Heart left ventricle (tissue), 16 donors: ENCODE results near the gene TRA2B. TPM values are rescaled to one million over a fixed set of nuclear protein-coding genes. Genes with fewer than 3 reads are reported as not detected.

ENCODE experiments used
- ATAC-seq, 4 donors: fragments of 200-7000 bp; cut with Tn5 transposase; one replicate each; pipeline ENCODE4 v1.9.1; 2020 to 2022; ENCODE audit warnings: moderate library complexity in 4 of 4, mild to moderate bottlenecking in 3 of 4, moderate number of reproducible peaks in 1 of 4
- DNase-seq, 5 donors: peaks; one replicate each; pipeline ENCODE4 v3.0.0-alpha.2; 2020
- H3K27ac ChIP-seq, 12 donors: fragments of 200-600 bp; sonication (generic) in 4 of 12; one replicate each; pipeline versions ENCODE4 v1.5.0 to v1.8.0; 2016 to 2022; ENCODE audit warnings: mild to moderate bottlenecking in 2 of 12
- H3K27me3 ChIP-seq, 9 donors: fragments of 200-600 bp; sonication (generic) in 2 of 9; one replicate each; pipeline versions ENCODE4 v1.5.1 to v1.8.0; 2016 to 2022; ENCODE audit warnings: mild to moderate bottlenecking in 3 of 9
- H3K36me3 ChIP-seq, 9 donors: fragments of 200-600 bp; sonication (generic) in 2 of 9; one replicate each; pipeline versions ENCODE4 v1.5.0 to v1.8.0; 2018 to 2022; ENCODE audit warnings: mild to moderate bottlenecking in 2 of 9
- H3K4me1 ChIP-seq, 12 donors: fragments of 200-600 bp; sonication (generic) in 4 of 12; one replicate each; pipeline versions ENCODE4 v1.5.0 to v1.8.0; 2016 to 2022; ENCODE audit warnings: mild to moderate bottlenecking in 3 of 12
- H3K4me3 ChIP-seq, 12 donors: fragments of 200-600 bp; sonication (generic) in 4 of 12; one replicate each; pipeline versions ENCODE4 v1.5.0 to v1.8.0; 2017 to 2022; ENCODE audit warnings: mild to moderate bottlenecking in 9 of 12, moderate library complexity in 4 of 12
- H3K9me3 ChIP-seq, 12 donors: fragments of 200-600 bp; sonication (generic) in 4 of 12; one replicate each; pipeline versions ENCODE4 v1.5.0 to v1.8.0; 2016 to 2022; ENCODE audit warnings: mild to moderate bottlenecking in 1 of 12
- CTCF ChIP-seq, 12 donors: fragments of 200-600 bp; sonication (generic) in 4 of 12; IDR thresholded peaks; one replicate each; pipeline versions ENCODE4 v1.5.0 to v1.8.0; 2018 to 2022; ENCODE audit warnings: antibody characterized with exemption in 12 of 12, mild to moderate bottlenecking in 5 of 12
- POLR2A ChIP-seq, 2 donors: fragments of 450-650 bp; IDR thresholded peaks; one replicate each; pipeline ENCODE4 v1.6.1; 2017; ENCODE audit warnings: antibody characterized with exemption in 2 of 2, mild to moderate bottlenecking in 2 of 2, moderate library complexity in 2 of 2
- WGBS, 4 donors: extraction: QIAGEN DNeasy Blood & Tissue Kit in 2 of 4; methylation state at CpG; one replicate each; pipeline versions ENCODE4 v1.1.5 to v1.1.7; 2013 to 2018; 5-methylcytosine and 5-hydroxymethylcytosine counted together
- intact Hi-C, 10 donors: fragments of 100-400 bp; cut with DNase I; formaldehyde crosslinking; loops; one replicate each; pipeline versions ENCODE4 v1.11.1 to v1.14.2; 2022
- long read RNA-seq, 3 donors: library from polyadenylated mRNA; unstranded; transcript quantifications; one replicate each; pipeline ENCODE4 v2.0.0, GENCODE V29; 2020 to 2021
- polyA plus RNA-seq, 2 donors: library from polyadenylated mRNA; stranded (reverse); fragments of 200-250 nt; gene quantifications; one replicate each; pipeline ENCODE4 v1.2.3, GENCODE V29; 2013
- total RNA-seq, 9 donors: library from RNA; depleted of rRNA in 2 of 9; stranded (reverse); fragments of >200 nt in 2 of 9; fragmentation: NEBNext Ultra II Directional in 3 of 9; extraction: Animal tissue kit (Norgen Biotek cat#: 25700) in 3 of 9; gene quantifications; one replicate each; pipeline versions ENCODE4 v1.1.0 to v1.2.4, GENCODE V29; 2016 to 2023
- donor health status: ischemic (EF 13 %, LVEDD 7.1; RV severe dilation, severe dysfunction).
- donor health status: healthy with polysubstance abuse.
- donor health status: DM: no; HTN: yes; CAD: no.
- donor health status: DM: no; HTN: no; CAD: no.
- donor health status: ischemic (EF 25% LVEDD 6.9; RV normal size, moderate dysfunction).
- donor health status: ischemic (EF 25% LVEDD 5.7; RV mildly dilated, moderate dysfunction).
- donor health status: healthy.
- donor health status: DM: yes; HTN: yes; CAD: no.
- donor health status: ischemic (EF 35%, LVEDD 5.7; RV mildly dilated, moderate dysfunction).
- donor health status: nonischemic (EF 11% LVEDD 7.7; RV severe dilation, severe dysfunction).
- donor health status: DM: yes; HTN: yes; CAD: no.
- donor health status: PGD.
- donor health status: ischemic (EF 29% LVEDD 5.4; RV normal size, mild dysfunction).
- donor health status: nonischemic (EF 23%, LVEDD 6.1; RV moderate dilation, normal function).

The TRA2B gene
- total RNA-seq (10 to 100 TPM; 40.4 to 66.0 (median 46.1) TPM), polyA plus RNA-seq (10 to 100 TPM; 28.5 to 58.1 TPM)
- long read RNA-seq, donor 1, partial matches to known transcripts, result 2 of 12 reads
- long read RNA-seq, donor 1, other reads (novel, unspliced or antisense), result 0 of 12 reads
- long read RNA-seq, donor 2, full-length matches to known transcripts, result 39 of 51 reads
- long read RNA-seq, donor 2, partial matches to known transcripts, result 9 of 51 reads
- long read RNA-seq, donor 2, other reads (novel, unspliced or antisense), result 3 of 51 reads
- long read RNA-seq, donor 3, transcript TRA2B-205 (9 exons, 2,952 nt), result major isoform, 12 of 17 reads
- long read RNA-seq, donor 3, partial matches to known transcripts, result 0 of 17 reads
- long read RNA-seq, donor 3, other reads (novel, unspliced or antisense), result 2 of 17 reads

GRCh38 chr3:185937689-185938374 lies at the start of gene TRA2B:
Gene TRA2B (minus strand): TSS chr3:185938014. CDS start chr3:185937860, 154 bp downstream.
- H3K4me1 ChIP-seq, result peaks cover 2 to 36% (median 25%) of the 10 kb centered on the region in 12 donors
- ATAC-seq (peak; percentile 97 to 99 (median 98)), DNase-seq (peak; percentile 99)
- peak within 1 kb of the TSS; percentile 68 to 100 (median 96) for H3K4me3 ChIP-seq
- H3K27ac ChIP-seq, result peak within 1 kb of the TSS; percentile 96 to 100 (median 100)
- intact Hi-C loops, result loop anchor here in 4 of 10 donors (5.0 to 10.0 kb wide), 6 partner anchors 111 to 847 kb away; partner anchors contain the start of genes EIF4A2 (in 2 of the 4), ETV5 (in 2 of the 4) and IGF2BP2 (in 1 of the 4)
- WGBS, 4 donors, result 2 to 3% (median 2%) methylated on average over 38 to 55 of the region's 55 CpGs
- H3K36me3 ChIP-seq, result no peaks in the 10 kb centered on the region
- H3K27me3 ChIP-seq, result no peaks in the 10 kb centered on the region
- no peaks in the 10 kb centered on the region for H3K9me3 ChIP-seq
- TF ChIP-seq CTCF (IDR thresholded peaks at IDR 0.05) (peak in 8 of 12 donors; percentile 18 to 70 (median 32)), POLR2A (IDR thresholded peaks at IDR 0.05) (peak; percentile 99)

GRCh38 chr3:185986198-185986777 lies 48.5 kb upstream of the TRA2B start:
- Histone ChIP-seq H3K4me3 (no peak overlapping the region), H3K36me3 (no peaks in the 10 kb centered on the region), H3K9me3 (no peaks in the 10 kb centered on the region), H3K27me3 (peaks cover 0 to 11% (median 0%) of the 10 kb centered on the region in 9 donors), H3K27ac (no peak overlapping the region), H3K4me1 (peaks cover 0 to 12% (median 4%) of the 10 kb centered on the region in 12 donors)
- WGBS, 4 donors, result 90 to 95% (median 93%) methylated on average over 22 to 23 of the region's 23 CpGs
- intact Hi-C loops, result loop anchor here in 5 of 10 donors (5.0 to 10.0 kb wide), 5 partner anchors 259 to 629 kb away; partner anchors contain the start of gene AHSG (in 2 of the 5)
- DNase-seq, result no peak
- no peak for ATAC-seq
- TF ChIP-seq POLR2A (IDR thresholded peaks at IDR 0.05) (no peak), CTCF (IDR thresholded peaks at IDR 0.05) (no peak)

- DNase-seq (no peak), ATAC-seq (no peak)
- Histone ChIP-seq H3K9me3 (no peaks in the 10 kb centered on the region), H3K36me3 (peaks cover 0 to 2% (median 0%) of the 10 kb centered on the region in 9 donors), H3K4me3 (no peak overlapping the region), H3K4me1 (peaks cover 0 to 14% (median 4%) of the 10 kb centered on the region in 12 donors), H3K27ac (no peak overlapping the region), H3K27me3 (peaks cover 0 to 11% (median 0%) of the 10 kb centered on the region in 9 donors)
- WGBS, 4 donors, result 48 to 68% (median 50%) methylated on average over 3 of the region's 3 CpGs
- no peak for TF ChIP-seq POLR2A (IDR thresholded peaks at IDR 0.05)
- no peak for TF ChIP-seq CTCF (IDR thresholded peaks at IDR 0.05)
- intact Hi-C loops, result loop anchor here in 8 of 10 donors (5.0 to 10.0 kb wide), 9 partner anchors 123 to 633 kb away; partner anchors contain the start of genes CRYGS (in 3 of the 8), AHSG (in 2 of the 8) and ETV5 (in 1 of the 8)
Measured at GRCh38 chr3:185984203-185984602, 46.4 kb upstream of the TRA2B start.
